ENCODE data around the gene HSPA1B. TPM values are rescaled to one million over a fixed set of nuclear protein-coding genes. Genes with fewer than 3 reads are reported as not detected.
"Not testable (repeated sequence)": the region's sequence is repeated elsewhere in the genome, so short reads cannot be mapped to it uniquely, and the experiment has no call there.

The HSPA1B gene
- total RNA-seq, 1 experiment from 2014 or later, result 257 TPM

GRCh38 chr6:31844507-31844906, 17.0 kb downstream of the HSPA1B start:
- no peak for DNase-seq (ENCODE audit: low read depth in 1 of 2, low spot score in 2 of 2)
- peaks cover 25% of the 10 kb centered on the region for H3K36me3 ChIP-seq
- no peak overlapping the region for H3K27ac ChIP-seq
- H3K27me3 ChIP-seq (replicated peaks), result no peaks in the 10 kb centered on the region
- no peak overlapping the region for H3K4me3 ChIP-seq
- no peaks in the 10 kb centered on the region for H3K9me3 ChIP-seq (replicated peaks)
- no peaks in the 10 kb centered on the region; the same call in 1 of the 2 replicates for H3K4me1 ChIP-seq (replicated peaks)

GRCh38 chr6:31847276-31847978, 19.9 kb downstream of the HSPA1B start:
- H3K27ac ChIP-seq, result no peak overlapping the region
- no peaks in the 10 kb centered on the region for H3K27me3 ChIP-seq (replicated peaks)
- H3K4me3 ChIP-seq, result no peak overlapping the region
- H3K4me1 ChIP-seq (replicated peaks), result no peaks in the 10 kb centered on the region
- H3K9me3 ChIP-seq (replicated peaks), result no peaks in the 10 kb centered on the region
- no peaks in the 10 kb centered on the region for H3K36me3 ChIP-seq
- no peak for DNase-seq (ENCODE audit: low read depth in 1 of 2, low spot score in 2 of 2)

- no peaks in the 10 kb centered on the region for H3K9me3 ChIP-seq (replicated peaks)
These were observed 23.4 kb downstream of the HSPA1B start for GRCh38 chr6:31850765-31851484.

GRCh38 chr6:31851485-31851832, 23.9 kb downstream of the HSPA1B start:
- no peak for DNase-seq (ENCODE audit: low read depth in 1 of 2, low spot score in 2 of 2)
- H3K27ac ChIP-seq, result no peak overlapping the region
- no peaks in the 10 kb centered on the region for H3K4me1 ChIP-seq (replicated peaks)
- H3K9me3 ChIP-seq (replicated peaks), result no peaks in the 10 kb centered on the region
- H3K4me3 ChIP-seq, result no peak overlapping the region
- no peaks in the 10 kb centered on the region for H3K27me3 ChIP-seq (replicated peaks)
- H3K36me3 ChIP-seq, result no peaks in the 10 kb centered on the region

More at GRCh38 chr6:31850765-31851484, 23.4 kb downstream of the HSPA1B start:
- no peaks in the 10 kb centered on the region for H3K27me3 ChIP-seq (replicated peaks)
- H3K27ac ChIP-seq, result no peak overlapping the region
- no peak for DNase-seq (ENCODE audit: low read depth in 1 of 2, low spot score in 2 of 2)
- H3K4me1 ChIP-seq (replicated peaks), result no peaks in the 10 kb centered on the region
- no peak overlapping the region for H3K4me3 ChIP-seq
- H3K36me3 ChIP-seq, result no peaks in the 10 kb centered on the region

DNA sequence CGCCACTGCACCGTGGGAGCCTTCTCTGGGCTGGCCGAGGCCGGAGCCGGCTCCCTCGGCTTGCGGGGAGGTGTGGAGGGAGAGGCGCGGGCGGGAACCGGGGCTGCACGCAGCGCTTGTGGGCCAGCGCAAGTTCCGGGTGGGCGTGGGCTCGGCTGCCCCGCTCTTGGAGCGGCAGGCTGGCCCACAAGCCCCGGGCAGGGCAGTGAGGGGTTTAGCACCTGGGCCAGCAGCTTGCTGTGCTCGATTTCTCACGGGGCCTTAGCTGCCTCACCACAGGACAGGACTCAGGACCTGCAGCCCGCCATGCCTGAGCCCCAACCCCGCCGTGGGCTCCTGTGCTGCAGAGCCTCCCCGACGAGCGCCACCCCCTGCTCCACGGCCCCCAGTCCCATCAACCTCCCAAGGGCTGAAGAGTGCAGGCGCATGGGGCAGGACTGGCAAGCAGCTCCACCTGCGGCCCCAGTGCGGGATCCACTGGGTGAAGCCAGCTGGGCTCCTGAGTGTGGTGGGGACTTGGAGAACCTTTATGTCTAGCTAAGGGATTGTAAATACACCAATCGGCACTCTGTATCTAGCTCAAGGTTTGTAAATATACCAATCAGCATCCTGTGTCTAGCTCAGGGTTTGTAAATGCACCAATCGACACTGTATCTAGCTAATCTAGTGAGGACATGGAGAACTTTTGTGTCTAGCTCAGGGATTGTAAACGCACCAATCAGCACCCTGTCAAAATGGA, 24.6 kb downstream of the HSPA1B start:
- not testable (repeated sequence) for H3K4me1 ChIP-seq (replicated peaks); H3K27me3 ChIP-seq (replicated peaks); H3K36me3 ChIP-seq; H3K4me3 ChIP-seq; H3K9me3 ChIP-seq (replicated peaks); DNase-seq (ENCODE audit: low read depth in 1 of 2, low spot score in 2 of 2); H3K27ac ChIP-seq

GRCh38 chr6:31857774-31858173, 30.2 kb downstream of the HSPA1B start:
- H3K9me3 ChIP-seq (replicated peaks); DNase-seq (ENCODE audit: low read depth in 1 of 2, low spot score in 2 of 2); H3K27me3 ChIP-seq (replicated peaks); H3K4me3 ChIP-seq; H3K4me1 ChIP-seq (replicated peaks); H3K27ac ChIP-seq: not testable (repeated sequence)
- H3K36me3 ChIP-seq, result peaks cover 12% of the 10 kb centered on the region; the same call in 1 of the 2 replicates

DNA sequence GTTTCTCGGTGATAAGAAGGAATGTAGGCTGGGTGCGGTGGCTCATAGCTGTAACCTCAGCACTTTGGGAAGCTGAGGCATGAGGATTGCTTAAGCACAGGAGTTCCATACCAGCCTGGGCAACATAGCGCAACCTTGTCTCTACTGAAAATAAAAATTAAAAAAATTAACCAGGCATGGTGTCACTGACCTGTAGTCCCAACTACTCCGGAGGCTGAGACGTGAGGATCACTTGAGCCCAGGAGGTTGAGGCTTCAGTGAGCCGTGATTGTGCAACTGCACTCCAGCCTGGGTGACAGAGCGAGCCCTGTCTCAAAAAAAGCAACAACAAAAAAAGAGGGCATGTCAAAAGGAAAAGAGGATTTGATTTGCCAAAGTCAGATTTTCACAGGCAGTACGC, 31.2 kb downstream of the HSPA1B start:
- Histone ChIP-seq H3K4me1 (replicated peaks) (peaks cover 12% of the 10 kb centered on the region), H3K27ac (no peak overlapping the region), H3K4me3 (no peak overlapping the region), H3K36me3 (peaks cover 12% of the 10 kb centered on the region; the same call in 1 of the 2 replicates), H3K9me3 (replicated peaks) (no peaks in the 10 kb centered on the region), H3K27me3 (replicated peaks) (no peaks in the 10 kb centered on the region)
- no peak for DNase-seq (ENCODE audit: low read depth in 1 of 2, low spot score in 2 of 2)

DNA sequence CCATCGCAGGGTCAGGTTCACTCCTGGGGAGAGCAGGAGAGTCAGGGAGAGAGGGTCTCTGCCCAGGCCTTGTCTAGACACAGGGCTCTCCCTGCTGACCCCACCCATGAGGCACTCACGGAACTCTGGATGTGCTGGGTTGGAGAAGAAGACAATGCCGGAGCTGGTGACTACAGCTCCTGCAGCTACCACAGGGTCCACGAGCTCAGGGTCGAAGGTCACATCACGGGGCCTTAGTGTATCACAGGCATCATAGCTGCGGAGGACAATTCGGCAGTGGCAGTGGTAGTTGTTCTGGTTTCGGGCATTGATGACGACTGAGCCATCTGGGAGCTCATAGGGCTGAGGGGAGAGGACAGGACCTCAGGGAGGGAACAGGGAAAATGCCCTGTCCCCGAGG, 32.4 kb downstream of the HSPA1B start:
- no peak overlapping the region for H3K4me3 ChIP-seq
- H3K27ac ChIP-seq, result no peak overlapping the region
- peaks cover 16% of the 10 kb centered on the region for H3K4me1 ChIP-seq (replicated peaks)
- H3K9me3 ChIP-seq (replicated peaks), result no peaks in the 10 kb centered on the region
- DNase-seq (ENCODE audit: low read depth in 1 of 2, low spot score in 2 of 2), result no peak
- H3K27me3 ChIP-seq (replicated peaks), result no peaks in the 10 kb centered on the region
- H3K36me3 ChIP-seq, result peaks cover 12% of the 10 kb centered on the region; the same call in 1 of the 2 replicates

DNA sequence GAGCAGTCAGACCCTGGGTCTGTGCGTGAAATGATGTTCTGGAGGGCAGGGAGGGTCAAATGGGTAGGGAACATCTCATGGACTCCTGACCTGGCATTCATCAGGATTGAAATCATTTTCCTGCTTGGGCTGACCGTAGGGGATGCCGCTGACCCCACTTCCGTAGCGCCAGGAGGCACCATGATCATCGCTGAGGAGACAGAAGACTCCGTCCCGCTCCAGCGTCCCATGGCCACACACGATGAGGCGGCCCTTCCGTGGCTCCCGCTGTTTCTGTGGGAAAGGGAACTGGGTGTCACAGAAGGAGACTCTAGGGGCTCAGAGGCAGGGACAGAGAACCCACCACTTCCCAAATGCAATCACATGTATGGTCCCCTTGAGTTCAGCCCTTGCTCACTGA, 32.8 kb downstream of the HSPA1B start:
- Histone ChIP-seq H3K4me3 (no peak overlapping the region), H3K4me1 (replicated peaks) (peaks cover 16% of the 10 kb centered on the region), H3K27me3 (replicated peaks) (no peaks in the 10 kb centered on the region), H3K27ac (no peak overlapping the region), H3K36me3 (peaks cover 12% of the 10 kb centered on the region; the same call in 1 of the 2 replicates), H3K9me3 (replicated peaks) (no peaks in the 10 kb centered on the region)
- DNase-seq (ENCODE audit: low read depth in 1 of 2, low spot score in 2 of 2), result no peak

- no peak overlapping the region for H3K27ac ChIP-seq
- no peaks in the 10 kb centered on the region for H3K9me3 ChIP-seq (replicated peaks)
- peaks cover 16% of the 10 kb centered on the region for H3K4me1 ChIP-seq (replicated peaks)
- no peak for DNase-seq (ENCODE audit: low read depth in 1 of 2, low spot score in 2 of 2)
- H3K36me3 ChIP-seq, result peaks cover 12% of the 10 kb centered on the region; the same call in 1 of the 2 replicates
- no peak overlapping the region for H3K4me3 ChIP-seq
- H3K27me3 ChIP-seq (replicated peaks), result no peaks in the 10 kb centered on the region
These were observed 33.6 kb downstream of the HSPA1B start for GRCh38 chr6:31861150-31861549.

DNA sequence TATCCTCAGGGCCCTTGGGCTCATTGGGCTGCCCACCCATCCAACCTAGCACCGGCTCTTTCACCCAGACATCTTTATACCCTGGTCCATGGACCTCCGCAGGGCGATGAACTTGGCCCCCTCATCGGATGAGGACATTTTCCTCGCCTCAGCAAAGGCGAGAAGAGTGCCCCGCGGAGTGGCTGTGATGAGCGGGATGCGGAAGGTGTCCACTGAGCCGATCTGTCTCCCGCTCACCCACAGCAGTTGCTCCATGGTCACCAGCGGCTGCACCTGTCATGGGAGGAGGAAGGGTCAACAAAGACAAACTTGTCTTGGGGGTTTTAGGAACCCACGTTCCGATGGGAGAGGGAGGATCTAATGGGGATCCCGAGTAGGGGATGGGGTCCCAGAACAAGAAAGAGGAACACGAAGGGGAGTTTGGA, 34.4 kb downstream of the HSPA1B start:
- H3K4me3 ChIP-seq, result peak overlapping the region; percentile 55
- peaks cover 16% of the 10 kb centered on the region for H3K4me1 ChIP-seq (replicated peaks)
- H3K9me3 ChIP-seq (replicated peaks), result no peaks in the 10 kb centered on the region
- H3K27ac ChIP-seq, result no peak overlapping the region
- no peaks in the 10 kb centered on the region for H3K27me3 ChIP-seq (replicated peaks)
- DNase-seq (ENCODE audit: low read depth in 1 of 2, low spot score in 2 of 2), result no peak
- H3K36me3 ChIP-seq, result peaks cover 12% of the 10 kb centered on the region; the same call in 1 of the 2 replicates

GRCh38 chr6:31862344-31863235, 35.1 kb downstream of the HSPA1B start, which contains the start of gene NEU1:
Gene NEU1 (minus strand): TSS chr6:31862821. CDS start chr6:31862776, 45 bp downstream.
- peak within 1 kb of the TSS; percentile 55 for H3K4me3 ChIP-seq
- peak within 1 kb of the TSS; percentile 39 for H3K27ac ChIP-seq
- H3K27me3 ChIP-seq (replicated peaks), result no peaks in the 10 kb centered on the region
- no peaks in the 10 kb centered on the region for H3K9me3 ChIP-seq (replicated peaks)
- DNase-seq (ENCODE audit: low read depth in 1 of 2, low spot score in 2 of 2), result peak; percentile 99 to 100
- peaks cover 12% of the 10 kb centered on the region; the same call in 1 of the 2 replicates for H3K36me3 ChIP-seq
- peaks cover 16% of the 10 kb centered on the region for H3K4me1 ChIP-seq (replicated peaks)

GRCh38 chr6:31864123-31864562, 36.6 kb downstream of the HSPA1B start:
- DNase-seq (ENCODE audit: low read depth in 1 of 2, low spot score in 2 of 2); H3K9me3 ChIP-seq (replicated peaks); H3K27me3 ChIP-seq (replicated peaks); H3K27ac ChIP-seq: not testable (repeated sequence)
- H3K4me3 ChIP-seq, result peak overlapping the region; percentile 55
- peaks cover 11% of the 10 kb centered on the region; the same call in 1 of the 2 replicates for H3K36me3 ChIP-seq
- H3K4me1 ChIP-seq (replicated peaks), result peaks cover 16% of the 10 kb centered on the region
